Germinal center (tissue), 1 donor: ENCODE results near the gene TBC1D10A.
A peak's percentile ranks its signal among the peaks of the same experiment; 100 is the strongest.

Experiments used
- DNase-seq: peaks from one replicate; pipeline ENCODE4 v3.0.0; 2012; ENCODE audit warnings: mixed read lengths, low spot score

TBC1D10A gene

DNA sequence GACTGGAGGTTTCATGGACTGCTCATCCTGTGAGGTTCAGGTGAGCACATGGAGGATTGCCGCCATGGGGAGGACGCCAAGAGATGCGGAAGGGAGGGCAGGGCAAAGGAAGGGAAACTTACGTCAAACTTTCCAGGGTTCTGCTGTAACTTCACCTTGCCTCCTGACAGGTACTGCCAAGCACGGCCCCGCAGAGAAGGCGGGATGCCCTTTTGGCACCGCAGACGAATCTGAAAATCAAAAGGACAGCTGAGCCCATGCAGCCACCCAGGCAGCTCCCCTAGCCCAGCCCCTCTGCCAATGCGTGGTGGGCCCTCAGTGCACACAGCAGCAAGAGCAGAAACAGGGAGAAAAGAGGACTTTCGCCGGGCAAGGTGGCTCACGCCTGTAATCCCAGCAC lies 27.4 kb downstream of the TBC1D10A start:
- no peak for DNase-seq

DNA sequence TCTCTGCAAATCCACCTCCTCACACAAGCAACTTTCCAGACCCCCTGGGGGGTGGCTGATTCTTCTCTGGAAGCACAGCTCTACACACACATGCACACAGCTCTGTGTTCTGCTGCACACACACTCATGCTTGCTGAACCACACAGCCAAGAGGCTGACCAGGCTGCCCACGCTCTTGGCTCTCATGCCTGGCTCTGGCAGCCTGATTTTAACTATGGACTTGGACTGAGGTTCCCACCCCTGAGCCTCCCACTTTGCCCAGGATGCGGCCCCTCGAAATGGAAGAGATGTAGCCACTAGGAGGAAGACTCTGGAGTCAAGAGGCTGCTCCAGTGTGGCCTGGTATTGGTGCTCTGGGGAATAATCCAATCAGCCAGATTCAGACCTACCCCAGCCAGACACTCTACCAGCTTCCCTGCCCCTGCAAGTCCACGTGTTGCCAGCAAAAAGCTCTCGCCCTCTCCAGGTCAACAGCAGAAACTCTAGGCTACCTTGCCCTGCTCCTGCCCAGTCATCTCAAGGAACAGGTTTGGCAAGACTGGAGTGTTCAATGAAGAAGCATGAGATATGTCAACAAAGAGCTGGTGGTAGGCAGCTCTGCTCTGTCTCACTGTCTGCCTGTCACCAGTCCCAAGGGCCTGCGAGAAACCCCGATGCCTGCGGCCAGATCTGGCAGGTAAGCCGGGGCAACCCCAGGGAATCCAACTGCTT lies 28.6 kb downstream of the TBC1D10A start:
- no peak for DNase-seq

DNA sequence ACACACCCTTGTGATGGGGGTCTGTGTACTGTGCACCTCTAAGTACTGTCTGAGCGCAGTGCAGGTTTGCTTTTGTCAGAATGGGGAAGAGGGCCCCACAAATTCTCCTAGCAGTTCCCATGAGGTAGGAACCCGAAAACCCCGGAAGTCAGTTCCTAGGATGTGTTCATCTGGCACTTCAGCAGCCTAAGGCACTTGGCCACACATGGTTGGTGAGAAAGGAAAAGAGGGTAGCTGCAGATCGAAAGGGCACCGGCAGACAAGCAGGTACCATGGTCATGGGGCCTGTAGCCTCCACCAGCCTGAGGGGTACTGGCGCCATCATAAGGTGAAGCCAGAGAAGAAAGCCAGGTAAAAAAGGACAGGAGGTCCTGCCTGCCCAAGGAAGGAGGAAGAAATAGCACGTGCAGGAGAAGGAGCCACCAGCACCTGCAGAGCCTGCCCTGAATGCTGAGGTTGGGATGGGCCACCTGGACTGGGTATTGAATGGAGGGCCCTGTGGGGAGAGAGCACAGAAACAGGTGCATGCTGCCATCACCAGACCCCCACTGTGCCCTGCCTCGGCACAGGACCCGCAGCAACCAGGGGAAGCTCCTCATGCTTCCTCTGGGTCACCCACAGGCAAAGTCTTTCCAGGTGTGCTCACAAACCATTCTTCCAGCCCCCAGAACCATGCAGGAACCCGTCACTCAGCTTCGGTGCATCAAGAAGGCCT lies 29.3 kb downstream of the TBC1D10A start:
- no peak for DNase-seq

DNA sequence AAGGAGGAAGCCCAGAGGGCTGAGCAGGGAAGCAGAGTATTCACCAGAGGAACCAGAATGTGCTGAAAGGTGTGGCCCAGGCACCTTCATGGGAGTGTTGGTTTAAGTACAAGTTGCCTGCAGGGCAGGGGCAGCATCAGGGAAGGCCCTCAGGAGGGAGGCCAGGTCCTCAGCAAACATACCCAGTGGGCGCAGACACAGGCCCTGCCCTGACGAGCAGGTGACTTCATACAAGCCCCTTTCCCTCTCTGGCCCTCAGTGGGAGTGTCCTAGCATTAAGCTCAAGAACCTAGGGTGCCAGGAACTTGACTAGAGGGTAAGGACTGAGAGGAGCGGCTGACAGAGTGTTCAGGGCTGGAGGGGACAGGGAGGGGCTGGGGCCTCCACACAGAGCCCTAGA lies 29.9 kb downstream of the TBC1D10A start:
- no peak for DNase-seq

DNA sequence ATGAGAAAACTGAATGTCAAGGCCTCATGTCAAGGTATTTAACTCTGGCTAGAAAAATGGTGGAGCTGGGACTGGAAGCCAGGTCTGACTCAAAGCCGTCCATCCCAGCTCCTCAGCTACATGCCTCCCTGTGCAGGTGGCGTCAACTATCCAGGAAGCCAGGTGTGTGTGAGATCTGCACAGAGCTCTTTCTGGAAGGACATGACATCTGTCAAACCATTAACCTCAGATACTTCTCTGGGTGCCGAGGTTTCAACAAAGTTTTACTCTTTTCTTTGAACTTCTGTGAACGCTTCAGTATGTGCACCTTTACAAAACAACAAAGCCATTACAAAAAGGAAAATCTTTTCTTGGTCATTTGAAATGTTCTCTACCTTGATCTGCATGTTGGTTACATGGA lies 30.4 kb downstream of the TBC1D10A start:
- DNase-seq, result no peak

DNA sequence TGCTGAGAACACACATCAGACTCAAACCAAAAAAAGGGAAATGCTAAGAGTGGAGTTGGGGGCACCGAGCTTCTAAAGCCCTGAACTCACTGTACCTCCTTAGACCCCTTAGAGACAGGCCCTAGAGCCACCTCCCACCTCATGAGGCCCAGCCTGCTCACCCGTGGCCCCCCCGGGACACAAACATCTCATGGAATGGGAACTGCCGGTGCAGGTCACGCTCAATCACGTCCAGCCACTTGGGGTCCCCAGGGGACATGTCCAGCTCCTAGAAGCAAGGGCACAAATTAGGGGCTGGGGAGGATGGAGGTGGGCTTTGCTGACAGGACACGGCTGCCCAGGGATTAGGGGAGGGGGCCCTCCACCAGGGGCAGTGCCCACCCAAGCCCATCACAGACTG lies 31.2 kb downstream of the TBC1D10A start:
- no peak for DNase-seq

DNA sequence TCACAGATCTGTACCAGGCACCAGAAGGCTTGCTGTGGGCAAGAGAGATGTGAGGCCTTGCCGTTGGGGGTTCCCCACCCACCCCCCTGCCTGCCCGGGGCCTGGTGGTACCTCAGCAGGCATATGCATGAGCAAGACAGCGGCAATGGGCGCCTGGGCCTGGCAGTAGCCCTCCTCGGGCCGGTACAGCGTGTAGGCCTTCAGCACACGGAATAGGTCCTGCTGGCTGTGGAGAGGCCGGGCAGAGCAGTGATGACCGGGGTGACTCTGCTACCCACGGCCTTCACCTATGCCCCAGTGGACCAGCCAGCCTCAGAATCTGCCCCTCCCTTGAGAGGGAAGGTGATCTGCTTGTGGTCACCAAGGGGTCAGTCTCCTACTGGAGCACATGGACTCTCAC lies 31.9 kb downstream of the TBC1D10A start:
- no peak for DNase-seq

DNA sequence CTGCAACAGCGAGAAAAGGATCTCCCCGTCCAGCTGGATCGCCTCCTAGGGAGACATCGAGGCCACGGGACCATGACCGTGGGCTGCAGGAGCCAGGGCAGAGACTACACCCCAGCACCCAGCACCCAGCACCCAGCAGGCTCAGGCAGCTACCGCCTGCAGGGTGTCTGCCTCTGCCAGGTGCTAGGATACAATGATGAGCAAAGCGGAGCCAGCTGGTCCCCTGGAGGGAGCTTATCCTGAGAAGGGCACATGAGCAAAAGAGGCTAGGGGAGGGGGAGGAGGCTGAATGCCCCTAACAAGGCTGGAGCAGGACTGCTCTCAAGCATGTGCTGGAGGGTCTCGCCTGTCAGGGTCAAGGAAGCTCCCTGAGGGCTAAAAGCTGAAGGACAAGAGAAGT lies 32.7 kb downstream of the TBC1D10A start:
- DNase-seq, result no peak

DNA sequence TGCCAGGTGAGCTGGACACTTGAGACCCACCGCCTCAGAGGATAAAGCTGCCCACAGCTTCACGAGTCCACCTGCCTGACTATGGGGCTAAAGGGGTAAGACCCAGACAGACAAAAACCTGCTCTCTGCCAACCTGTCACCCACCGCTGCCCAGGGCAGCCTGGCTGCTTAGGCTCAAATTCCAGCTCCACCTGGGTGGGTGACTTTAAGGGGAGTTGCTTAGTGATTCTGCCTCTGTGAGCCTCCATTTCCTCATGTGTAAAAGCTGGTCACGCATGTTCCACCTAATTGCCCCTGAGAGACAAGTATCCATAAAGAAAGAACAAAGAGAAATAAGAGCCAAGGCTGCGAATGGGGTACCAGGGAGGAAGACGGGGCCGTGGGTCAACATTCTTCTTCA lies 33.7 kb downstream of the TBC1D10A start:
- DNase-seq, result no peak

DNA sequence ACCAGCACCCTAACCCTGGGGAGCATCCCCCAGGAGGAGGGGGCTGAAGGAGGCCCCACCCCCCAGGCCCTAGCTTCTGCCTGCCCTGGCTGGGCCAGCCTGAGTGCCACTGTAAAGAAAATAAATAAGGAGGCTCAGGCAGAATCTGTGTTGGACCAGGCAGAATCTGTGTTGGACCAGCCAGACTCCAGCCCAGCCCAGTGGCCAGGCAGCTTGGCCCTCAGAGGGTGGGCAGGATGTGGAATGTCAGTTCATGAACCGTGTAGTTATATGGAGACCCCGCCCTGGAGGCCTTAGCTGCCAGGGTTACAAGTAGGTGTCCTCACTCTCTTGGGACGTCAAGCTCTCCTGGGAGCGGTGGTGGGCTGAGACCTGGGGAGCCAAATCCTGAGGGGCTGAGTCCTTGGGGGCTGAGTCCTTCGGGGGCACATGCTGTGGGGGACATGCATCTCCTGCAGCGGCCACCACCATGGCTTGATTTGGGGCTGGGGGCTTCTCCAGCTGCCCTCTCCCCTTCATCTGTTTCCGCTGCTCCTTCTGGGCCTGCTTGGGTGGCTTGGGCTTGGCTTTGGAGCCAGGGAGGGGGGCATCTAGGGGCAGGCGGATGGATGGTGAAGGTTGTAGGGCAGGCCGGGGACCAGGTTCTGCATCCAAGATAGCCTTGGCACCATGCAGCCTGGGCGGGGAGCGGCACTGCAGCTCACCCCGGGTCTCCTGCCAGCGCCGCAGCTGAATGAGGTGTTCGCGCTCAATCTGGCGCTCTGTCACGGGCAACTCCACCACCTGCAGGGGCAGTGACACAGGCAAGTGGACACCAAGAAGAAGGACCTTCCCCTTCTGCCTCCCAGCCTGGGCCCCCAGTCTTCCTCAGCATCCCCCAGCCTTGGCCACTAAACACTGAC lies 34.4 kb downstream of the TBC1D10A start:
- no peak for DNase-seq

DNA sequence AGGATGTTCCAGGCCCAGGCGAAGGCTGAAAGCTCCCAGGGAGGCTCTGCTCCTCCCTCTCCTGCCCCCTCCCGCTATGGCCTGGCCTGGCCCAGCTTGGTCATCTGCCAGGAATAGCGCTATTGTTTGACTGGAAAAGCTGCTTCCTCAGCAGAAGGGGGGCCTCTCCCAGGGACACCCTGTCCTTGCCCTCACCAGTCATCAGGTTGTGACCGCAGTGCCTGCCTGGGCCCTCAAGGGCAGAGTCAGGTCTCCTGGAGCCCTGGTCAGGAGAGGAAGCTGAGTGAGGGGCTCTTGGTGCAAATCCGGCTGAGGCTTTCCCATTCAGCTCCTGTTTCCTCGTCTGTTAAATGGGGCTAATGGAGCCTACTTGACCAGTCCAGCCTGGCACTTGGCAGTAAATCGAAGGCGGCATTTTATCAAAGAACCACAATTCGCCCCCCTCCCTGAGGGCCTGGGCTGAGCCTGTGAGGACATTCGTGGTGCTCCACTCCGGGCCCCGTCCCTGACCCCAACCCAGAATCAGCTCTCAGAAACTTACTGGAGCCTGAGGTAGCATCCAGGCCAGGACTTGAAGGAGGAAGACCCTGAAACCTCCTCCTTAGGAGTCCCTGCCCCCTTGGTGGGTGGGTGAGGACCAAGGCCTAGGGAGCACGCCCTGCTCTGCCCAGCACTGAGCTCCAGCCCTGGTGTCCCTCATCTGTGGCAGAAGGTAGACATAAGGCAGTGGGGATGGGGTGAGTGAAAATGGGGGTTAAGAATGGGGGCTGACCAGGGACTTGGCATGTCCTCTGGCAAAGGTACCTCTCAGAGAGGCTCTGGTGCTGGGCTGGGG lies 35.5 kb downstream of the TBC1D10A start:
- DNase-seq, result no peak

DNA sequence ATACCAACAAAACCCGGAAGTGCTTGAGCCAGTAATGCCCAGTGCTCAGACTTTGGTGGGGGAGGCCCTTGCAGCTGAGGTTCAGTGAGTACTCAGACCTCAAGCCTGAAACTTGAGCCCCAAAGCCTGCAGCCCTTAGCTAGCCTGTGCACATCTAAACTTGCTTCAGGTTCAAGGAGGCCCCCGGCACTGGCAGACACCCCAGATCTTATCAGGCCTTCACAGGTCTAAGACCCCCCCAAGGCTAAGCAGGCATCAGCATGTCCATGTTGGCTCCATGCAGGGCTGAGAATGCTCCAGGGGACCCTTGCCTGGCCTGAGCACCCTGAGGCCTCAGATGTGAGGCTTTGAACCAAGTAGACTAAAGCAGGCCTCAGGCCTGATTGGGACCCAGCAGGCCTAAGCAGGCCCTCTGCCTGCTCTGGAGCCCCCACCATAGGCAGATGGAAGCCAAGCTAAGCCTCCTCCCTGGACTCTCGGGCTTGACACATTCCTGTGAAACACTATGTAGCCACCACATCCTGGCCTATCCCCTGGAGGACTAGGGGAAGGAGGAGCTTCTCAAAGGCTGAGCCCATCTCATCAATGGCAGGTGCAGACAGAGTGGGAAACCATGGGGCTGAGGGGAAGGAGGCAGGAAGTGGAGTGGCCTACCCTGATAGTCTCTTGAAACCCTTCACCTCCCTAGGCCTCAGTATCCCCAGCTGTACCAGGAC lies 36.2 kb downstream of the TBC1D10A start:
- DNase-seq, result peak; percentile 30

DNA sequence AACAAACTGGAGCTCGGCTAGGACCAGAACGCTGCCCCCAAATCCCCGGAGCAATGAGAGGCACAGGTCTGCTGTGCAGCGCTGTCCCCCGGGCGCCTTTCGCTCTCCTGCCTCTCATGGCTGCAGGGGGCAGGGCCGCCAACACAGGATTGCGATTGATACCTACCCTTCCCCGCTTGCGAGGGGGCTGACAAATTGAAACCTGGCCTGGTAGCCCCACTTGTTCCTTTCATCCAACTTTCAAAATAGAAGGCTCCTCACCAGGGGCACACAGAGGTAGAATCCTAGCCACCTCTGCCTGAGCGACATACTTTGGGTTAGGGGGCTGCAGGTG lies 36.8 kb downstream of the TBC1D10A start:
- no peak for DNase-seq

DNA sequence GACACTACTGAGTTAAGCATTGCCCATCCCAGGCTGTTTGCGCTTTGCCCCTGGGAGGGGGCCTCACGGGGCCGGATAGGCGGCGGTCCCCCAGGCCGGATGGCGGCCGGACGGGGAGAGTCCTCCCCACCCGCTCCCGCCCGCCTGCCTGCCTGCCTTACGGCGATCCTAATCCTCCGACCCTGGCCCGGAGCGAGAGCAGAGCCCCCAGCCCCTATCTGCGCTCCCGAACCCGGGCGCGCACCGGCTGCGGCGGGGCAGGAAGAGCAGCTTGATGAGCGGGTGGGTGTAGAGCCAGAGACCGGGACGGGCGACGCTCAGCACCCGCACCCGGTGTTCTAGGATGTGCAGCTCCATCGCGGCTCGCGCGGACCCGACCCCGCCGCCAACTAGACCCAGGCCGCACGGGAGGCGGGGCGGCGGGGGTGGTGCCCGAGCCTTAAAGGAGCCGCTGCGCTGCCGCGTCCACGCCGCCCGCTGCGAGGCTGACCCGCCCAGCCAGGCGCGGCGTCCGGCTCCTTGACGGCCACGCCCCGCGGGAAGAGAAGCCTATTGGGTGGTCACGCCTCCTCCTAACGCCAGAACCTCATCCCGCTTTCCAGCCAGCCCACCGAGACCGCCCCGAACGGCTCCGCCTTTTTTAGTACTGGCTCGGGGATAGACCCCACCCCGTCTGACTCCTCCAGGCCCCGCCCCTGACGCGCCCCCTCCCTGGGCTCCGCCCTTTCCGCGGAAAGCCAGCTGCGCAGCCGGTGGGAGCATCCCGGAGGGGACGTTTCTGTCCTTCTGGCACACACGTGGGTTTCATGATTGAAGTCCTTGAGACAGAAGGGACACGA lies 37.4 kb downstream of the TBC1D10A start, which contains the start of gene CASTOR1:
TSS of gene CASTOR1 (minus strand) at position 365 of the 839 bp plus-strand sequence. CDS start at position 357, 8 bp downstream.
- peak; percentile 95 for DNase-seq

DNA sequence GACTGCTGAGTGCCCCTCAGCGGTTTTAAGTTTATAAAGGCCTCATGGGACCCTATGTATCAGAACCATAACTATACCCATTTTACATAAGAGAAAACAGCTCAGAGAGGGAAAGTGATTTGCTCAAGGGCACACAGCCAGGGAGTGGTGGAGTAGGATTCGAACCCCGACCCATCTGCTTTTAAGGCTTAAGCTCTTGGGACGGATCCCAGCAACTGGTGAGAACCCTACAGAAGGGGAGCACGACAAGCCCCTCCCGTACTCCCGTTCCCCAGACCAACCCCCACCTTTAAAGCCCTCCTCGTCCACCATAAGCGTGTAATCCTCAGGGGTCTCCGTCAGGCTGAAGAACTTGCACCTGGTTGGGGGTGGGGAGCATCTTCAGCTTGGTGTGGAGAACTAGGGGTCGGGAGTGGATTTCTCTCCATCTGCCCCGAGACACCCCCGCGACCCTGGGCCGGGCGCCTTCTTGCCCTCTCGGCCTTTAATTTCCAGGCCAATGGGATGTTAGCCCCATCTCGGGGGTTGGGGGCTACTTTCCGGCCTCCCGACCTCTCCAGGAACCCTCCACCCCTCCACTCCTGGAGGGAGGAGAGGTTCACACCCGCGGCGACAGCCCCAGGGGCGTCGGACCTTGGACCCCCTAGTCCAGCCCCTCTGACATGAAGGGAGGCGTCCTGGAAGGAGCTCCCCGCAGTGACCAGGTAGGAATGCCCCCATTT lies 38.2 kb downstream of the TBC1D10A start:
- DNase-seq, result no peak

DNA sequence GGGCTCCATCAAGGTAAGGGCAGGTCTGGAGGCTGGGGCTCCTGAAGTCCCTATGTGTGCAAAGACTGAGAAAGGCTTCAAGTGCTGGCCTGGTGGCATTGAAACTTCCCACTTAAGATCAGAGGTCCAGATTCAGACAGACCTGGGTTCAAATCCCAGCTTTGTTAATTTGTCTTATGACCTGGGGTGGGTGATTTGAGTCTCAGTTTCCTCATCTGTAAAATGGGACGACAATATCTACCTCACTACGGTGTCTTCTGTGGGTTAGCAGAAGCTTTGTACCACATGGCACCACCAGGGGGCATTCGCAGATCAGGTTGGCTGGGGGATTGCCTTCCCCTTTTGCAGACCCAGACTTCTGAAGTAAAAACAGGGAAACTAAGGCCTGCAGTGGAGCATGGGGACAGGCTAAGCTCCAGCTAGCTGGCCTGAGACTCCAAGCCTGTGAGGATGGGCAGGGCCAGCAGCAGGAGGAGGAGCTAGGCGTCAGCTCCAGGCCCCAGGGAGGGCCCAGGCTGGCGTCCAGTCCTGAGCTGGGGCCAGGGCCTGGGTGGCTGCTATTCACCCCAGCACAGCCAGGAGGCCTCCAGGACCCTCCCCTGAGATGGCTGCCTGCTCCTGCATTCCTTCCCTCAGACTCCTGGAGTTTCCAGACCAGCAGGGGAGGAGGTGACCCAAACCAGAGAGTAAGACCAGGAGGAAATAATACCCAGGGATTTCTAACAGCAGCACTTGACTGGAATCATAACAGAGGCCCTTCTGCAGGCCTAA lies 38.9 kb downstream of the TBC1D10A start:
- peak; percentile 84 for DNase-seq

DNA sequence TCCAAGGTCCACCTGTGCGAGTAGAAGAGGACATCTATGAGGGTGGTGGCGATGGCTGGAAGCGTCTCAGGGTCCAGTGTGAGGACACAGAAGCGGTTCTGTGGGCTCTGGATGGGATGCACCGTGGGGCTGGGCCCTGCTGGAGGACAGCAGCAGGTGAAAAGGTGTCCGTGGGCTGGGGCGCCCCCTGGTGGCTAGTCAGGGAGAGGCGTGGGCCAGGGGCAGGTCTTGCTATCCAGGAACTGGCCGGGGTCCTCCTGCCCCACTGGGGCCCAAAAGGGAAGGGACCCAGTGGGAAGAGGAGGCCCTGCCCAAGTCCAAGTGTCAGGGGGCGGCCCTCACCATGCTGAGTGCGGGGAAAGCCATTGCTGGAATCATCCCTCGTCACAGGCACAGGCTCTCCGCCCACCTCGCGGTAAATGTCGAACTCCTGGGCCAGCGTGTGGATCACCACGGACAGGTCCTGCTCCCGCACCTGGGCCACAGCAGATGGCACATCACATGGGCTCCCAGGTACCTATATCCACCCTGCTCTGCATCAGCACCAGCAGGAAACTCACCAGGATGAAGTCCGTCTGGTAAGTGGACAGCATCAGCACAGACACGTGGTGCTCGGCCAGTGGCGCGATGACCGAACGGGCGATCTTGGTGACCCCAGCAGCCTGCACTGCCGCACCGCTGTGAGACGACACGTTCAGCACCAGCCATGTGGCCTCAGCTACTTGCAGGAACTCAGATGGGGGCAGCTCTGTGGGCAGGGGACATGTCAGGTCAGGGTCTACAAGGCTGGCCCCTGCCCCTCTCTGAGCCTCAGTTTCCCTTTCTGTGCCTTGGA lies 39.7 kb downstream of the TBC1D10A start:
- DNase-seq, result peak; percentile 80

DNA sequence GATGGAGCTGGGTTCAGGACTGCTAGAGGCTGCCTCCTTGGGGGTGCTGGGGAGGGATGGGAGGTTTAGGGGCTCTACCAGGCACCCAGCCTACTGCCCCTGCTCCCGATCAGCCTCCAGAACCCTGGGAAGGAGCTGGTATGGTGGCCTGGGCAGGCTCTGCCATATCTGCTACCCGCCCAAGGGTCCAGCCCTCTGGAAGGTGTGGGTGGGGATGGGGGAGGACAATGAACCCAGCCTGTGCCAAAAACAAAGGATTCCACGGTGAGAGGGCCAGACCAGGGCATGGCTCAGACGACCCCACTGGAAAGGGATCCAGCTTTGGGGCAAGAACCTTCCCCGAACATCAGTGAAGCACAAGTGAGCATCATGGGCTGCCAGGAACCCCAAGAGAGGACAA lies 40.4 kb downstream of the TBC1D10A start:
- no peak for DNase-seq
